Cerebellar cortex (tissue), 1 donor: ENCODE measurements around the gene GABRR2.

Source experiments
- DNase-seq: peaks from one replicate; pipeline ENCODE4 v3.0.0-alpha.2; 2015; ENCODE audit warnings: low spot score

The GABRR2 gene

GRCh38 chr6:89208551-89208950 lies 106.5 kb downstream of the GABRR2 start:
- peak; percentile 43 for DNase-seq
